K562 (cell line): ENCODE measurements around the gene CCDC17. TPM values are rescaled to one million over a fixed set of nuclear protein-coding genes. Genes with fewer than 3 reads are reported as not detected.

Source experiments
- ATAC-seq: fragments of 200-7000 bp; cut with Tn5 transposase; 3 replicates; pipeline ENCODE4 v1.9.1; 2020; ENCODE audit warnings: moderate library complexity
- BruUV-seq: library from RNA; stranded (reverse); fragments of 400-500 nt; replicated peaks from 2 replicates; lab custom pipeline; 2021; lab: Mats Ljungman, UMichigan
- CTCF ChIA-PET: fragments of 300-600 bp; formaldehyde crosslinking; extraction: SDS; loops from one replicate; lab custom pipeline; 2021; ENCODE audit warnings: low intra/inter-chr PET ratio; lab: Yijun Ruan, JAX
- POLR2A ChIA-PET: fragments of 300-600, 350-650 bp; sonication (Branson Sonifier 250); formaldehyde crosslinking; extraction: SDS; loops from one replicate; lab custom pipeline; 2021; ENCODE audit warnings: antibody characterized with exemption, inconsistent platforms; lab: Yijun Ruan, JAX
- DNase-seq, 4 experiments: peaks; one replicate each; pipeline versions ENCODE4 v3.0.0 to v3.0.0-alpha.2; 2011 to 2018; ENCODE audit warnings: low spot score in 3 of 4, mixed read lengths in 3 of 4; ENCODE audit errors: extremely low read depth in 1 of 4
- FAIRE-seq: peaks from 2 replicates; lab custom pipeline; 2011; peaks lifted over from hg19 to GRCh38; lab: Jason Lieb, UNC
- H2AFZ ChIP-seq: 2 replicates; pipeline ENCODE4 v1.6.0; 2011; ENCODE audit warnings: low read depth, low read length, control low read depth, inconsistent platforms
- H3K27ac ChIP-seq: fragments of 200-600 bp; 3 replicates; pipeline ENCODE4 v1.8.0; 2011; ENCODE audit warnings: low read depth, mild to moderate bottlenecking, control low read depth, inconsistent platforms, low read length, moderate library complexity, mixed read lengths; ENCODE audit errors: extremely low read depth
- H3K27me3 ChIP-seq, 2 experiments: fragments of 300-600 bp in 1 of 2; 2 replicates in 1 of 2; 3 replicates in 1 of 2; pipeline versions ENCODE4 v1.6.0 to v1.8.0; 2011; ENCODE audit warnings: inconsistent platforms in 2 of 2, low read length in 2 of 2, mild to moderate bottlenecking in 1 of 2, mixed read lengths in 1 of 2, moderate library complexity in 1 of 2; ENCODE audit not compliant: control insufficient read depth in 2 of 2, insufficient read depth in 2 of 2
- H3K36me3 ChIP-seq: fragments of 300-600 bp; 3 replicates; pipeline ENCODE4 v1.8.0; 2011; ENCODE audit warnings: mild to moderate bottlenecking, low read length, inconsistent platforms; ENCODE audit not compliant: control insufficient read depth, insufficient read depth
- H3K4me1 ChIP-seq, 2 experiments: fragments of 200-600 bp in 1 of 2; replicated peaks in 1 of 2; 2 replicates in 1 of 2; 3 replicates in 1 of 2; pipeline versions ENCODE4 v1.5.1 to v1.8.0; 2011; ENCODE audit warnings: inconsistent platforms in 2 of 2, low read length in 2 of 2, mild to moderate bottlenecking in 1 of 2, mixed read lengths in 1 of 2, moderate library complexity in 1 of 2; ENCODE audit not compliant: control insufficient read depth in 2 of 2, insufficient read depth in 2 of 2
- H3K4me2 ChIP-seq: 2 replicates; pipeline ENCODE4 v1.6.1; 2011; ENCODE audit warnings: low read length, control low read depth, inconsistent platforms, mixed read lengths; ENCODE audit not compliant: insufficient read depth
- H3K4me3 ChIP-seq: fragments of 200-600 bp; sonication (generic), shearing (Covaris generic); 2 replicates; pipeline ENCODE4 v1.5.1; 2016; ENCODE audit warnings: control low read depth, inconsistent platforms
- H3K79me2 ChIP-seq: fragments of 200-600 bp; 3 replicates; pipeline ENCODE4 v1.8.0; 2011; ENCODE audit warnings: low read length, inconsistent platforms; ENCODE audit not compliant: control insufficient read depth, insufficient read depth
- H3K9ac ChIP-seq, 2 experiments: 2 replicates each; pipeline versions ENCODE4 v1.6.0 to v1.6.1; 2011; ENCODE audit warnings: low read depth in 2 of 2, low read length in 2 of 2, control low read depth in 1 of 2, inconsistent platforms in 1 of 2, mild to moderate bottlenecking in 1 of 2, mixed read lengths in 1 of 2; ENCODE audit not compliant: insufficient read depth in 1 of 2
- H3K9me1 ChIP-seq: one replicate; pipeline ENCODE4 v1.6.0; 2011; ENCODE audit warnings: inconsistent platforms, mild to moderate bottlenecking, low read length, moderate library complexity; ENCODE audit not compliant: control insufficient read depth, insufficient read depth
- H3K9me3 ChIP-seq: replicated peaks from 2 replicates; pipeline ENCODE4 v1.5.1; 2011; ENCODE audit warnings: low read depth, low read length, inconsistent platforms; ENCODE audit not compliant: control insufficient read depth, insufficient read depth
- H4K20me1 ChIP-seq: replicated peaks from 2 replicates; pipeline ENCODE4 v1.6.1; 2011; ENCODE audit warnings: low read length, inconsistent platforms, mixed read lengths; ENCODE audit not compliant: control insufficient read depth, insufficient read depth
- CC2D1A ChIP-seq: fragments of 450-650 bp; IDR thresholded peaks from 2 replicates; pipeline ENCODE4 v1.6.1; 2017; ENCODE audit warnings: mild to moderate bottlenecking
- KDM5B ChIP-seq: fragments of 200-600 bp; sonication (generic); IDR thresholded peaks from 2 replicates; pipeline ENCODE4 v1.6.1; 2012; ENCODE audit warnings: low read depth, mild to moderate bottlenecking, moderate library complexity, low read length, control low read depth, inconsistent platforms; ENCODE audit not compliant: insufficient replicate concordance
- PHTF2 ChIP-seq: fragments of 250-450 bp; sonication (Bioruptor Pico); IDR thresholded peaks from 2 replicates; pipeline ENCODE4 v1.5.0; 2021; ENCODE audit warnings: mild to moderate bottlenecking
- PRDM10 ChIP-seq: fragments of 450-650 bp; IDR thresholded peaks from 2 replicates; pipeline ENCODE4 v1.6.1; 2018; ENCODE audit not compliant: partially characterized antibody
- TBP ChIP-seq: optimal IDR thresholded peaks from 2 replicates; pipeline ENCODE3; 2011; ENCODE audit warnings: low read depth, low read length, improper control_type of control experiment
- TSHZ1 ChIP-seq: fragments of 250-450 bp; sonication (Bioruptor Pico); IDR thresholded peaks from 2 replicates; pipeline ENCODE4 v1.4.0; 2020; ENCODE audit warnings: mild to moderate bottlenecking, moderate library complexity
- ZNF408 ChIP-seq: fragments of 250-450 bp; sonication (Bioruptor Pico); IDR thresholded peaks from 2 replicates; pipeline ENCODE4 v1.4.0; 2020; ENCODE audit warnings: low read depth, mild to moderate bottlenecking, moderate library complexity
- WGBS: fragments of 100-300 bp; shearing (Covaris generic); methylation state at CpG from one replicate; pipeline ENCODE4 v1.1.6; 2016; ENCODE audit warnings: low coverage, mixed read lengths; ENCODE audit not compliant: insufficient coverage; ENCODE audit errors: missing lambda C conversion rate; 5-methylcytosine and 5-hydroxymethylcytosine counted together
- in situ Hi-C: fragments of 300-500 bp; cut with MboI; formaldehyde crosslinking; loops from 4 replicates; pipeline ENCODE4 v1.15.0; 2018; ENCODE audit warnings: inconsistent platforms, mixed read lengths
- intact Hi-C: fragments of 100-400 bp; cut with micrococcal nuclease; formaldehyde crosslinking; loops from 2 replicates; pipeline ENCODE4 v1.14.2; 2022
- polyA plus RNA-seq, 8 experiments: library from polyadenylated mRNA; depleted of rRNA in 4 of 8; stranded (reverse) in 5 of 8; unstranded in 3 of 8; fragments of >200 nt; fragmentation: Nextera tagmentation in 2 of 8; fragmentation: Illumina TruSeq in 1 of 8; extraction: Ambion mirVana in 2 of 8; extraction: Trizol in 1 of 8; gene quantifications; 2 replicates each; pipeline versions ENCODE4 v1.2.1 to v1.2.3, GENCODE V29; 2011 to 2014; ENCODE audit warnings: inconsistent platforms in 1 of 8, missing spikeins in 1 of 8
- total RNA-seq, 7 experiments: library from RNA; depleted of rRNA in 6 of 7; stranded (reverse); fragments of >200 nt in 6 of 7; fragmentation: Illumina TruSeq in 2 of 7; extraction: Trizol in 2 of 7; gene quantifications; 2 replicates each; pipeline versions ENCODE4 v1.2.1 to v1.2.3, GENCODE V29; 2011 to 2021; ENCODE audit warnings: low replicate concordance in 1 of 7

The CCDC17 gene
- total and polyA plus RNA-seq, 9 of the 15 experiments (the other 6 are each of a cell fraction or from before 2014, with no cell fraction given), result 0.20 to 2.4 (median 0.85) TPM

GRCh38 chr1:45607404-45608074 is 16.3 kb downstream of the CCDC17 start:
- DNase-seq (no peak), ATAC-seq (no peak), FAIRE-seq (no peak)
- 76% methylated on average over 6 of the region's 6 CpGs for WGBS
- Histone ChIP-seq H4K20me1 (no peaks in the 10 kb centered on the region), H3K36me3 (peaks cover 94% of the 10 kb centered on the region), H3K27ac (no peak overlapping the region), H3K9ac (no peak overlapping the region), H3K9me1 (no peaks in the 10 kb centered on the region)
- in situ Hi-C loops (no loop called here), intact Hi-C loops (no loop called here)
- CTCF ChIA-PET, result no interaction called here
- no peak for TF ChIP-seq ZNF408
- TF ChIP-seq TBP, result no peak
- TF ChIP-seq PRDM10, result no peak
- TF ChIP-seq KDM5B, result no peak
- no peak for TF ChIP-seq PHTF2 (CRISPR knock-in tag)
- no peak for TF ChIP-seq CC2D1A
- no peak for TF ChIP-seq TSHZ1 (CRISPR knock-in tag)
- TF ChIP-seq, all 486 proteins: peak for 0
- BruUV-seq, result TSS peak; percentile 79
- no peak overlapping the region for H3K4me3 ChIP-seq
- H3K9me3 ChIP-seq, result no peaks in the 10 kb centered on the region
- no peaks in the 10 kb centered on the region; a peak in 1 of 5 replicates for H3K4me1 ChIP-seq
- peaks cover 57% of the 10 kb centered on the region for H3K79me2 ChIP-seq
- no peak overlapping the region for H2AFZ ChIP-seq
- POLR2A ChIA-PET, result interaction anchor here (0.7 to 2.1 kb wide), 5 partner anchors 8 to 86 kb away, joined by 3 to 7 read pairs (median 3); partner anchors contain the start of gene PRDX1
- H3K27me3 ChIP-seq, result no peaks in the 10 kb centered on the region
- H3K4me2 ChIP-seq, result no peak overlapping the region
